ENCODE measurements around the gene FBXL7. TPM values are rescaled to one million over a fixed set of nuclear protein-coding genes. Genes with fewer than 3 reads are reported as not detected.

The FBXL7 gene
- total and polyA plus RNA-seq, 2 donors (not counting 1 experiment from before 2014, with no cell fraction given): not detected

DNA sequence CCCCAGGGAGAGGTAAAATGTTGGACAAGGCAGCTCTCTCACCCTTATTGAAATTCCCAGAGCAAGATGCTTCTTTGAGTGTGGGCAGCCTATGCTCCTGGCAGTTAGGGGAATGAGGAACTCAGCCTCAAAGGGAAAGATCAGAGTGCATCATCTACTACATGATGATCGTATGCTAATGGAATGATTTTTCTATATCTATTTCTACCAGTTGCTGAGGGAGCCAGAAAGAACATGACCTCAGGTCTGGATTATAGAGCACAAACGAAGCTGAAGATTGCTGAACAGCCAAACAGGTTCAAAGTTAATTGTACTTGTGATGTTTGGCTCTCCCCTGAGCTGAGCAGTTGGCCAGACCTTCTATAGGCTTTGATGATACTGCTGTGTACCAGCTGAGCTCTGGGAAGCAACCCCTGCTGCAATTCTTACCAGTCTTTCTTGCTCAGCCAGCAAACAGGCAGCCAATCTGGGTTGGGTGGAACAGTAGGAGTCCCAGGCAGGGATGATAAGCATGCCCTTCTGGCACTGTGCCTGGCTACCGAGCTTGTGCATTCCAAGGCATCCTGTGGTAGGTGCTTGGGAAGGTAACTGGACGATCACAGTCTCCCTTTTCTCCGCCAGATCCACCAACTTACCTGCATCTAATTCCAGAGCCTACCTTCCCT is 10.3 kb upstream of the FBXL7 start:
- intact Hi-C loops (cut with micrococcal nuclease): no loop called here
- DNase-seq (no peak), ATAC-seq (ENCODE audit: low read depth) (no peak)
- H3K27ac Mint-ChIP-seq: no peak overlapping the region
- Histone ChIP-seq H3K36me3 (replicated peaks in 1 of 2; ENCODE audit: control extremely low read depth in 1 of 2, control insufficient read depth in 1 of 2, extremely low read depth in 1 of 2, insufficient read depth in 2 of 2, low read length in 1 of 2) (no peaks in the 10 kb centered on the region), H3K4me1 (ENCODE audit: control insufficient read depth in 2 of 2, insufficient read depth in 2 of 2, low read length in 2 of 2) (no peaks in the 10 kb centered on the region), H3K27me3 (replicated peaks in 1 of 4; ENCODE audit: control extremely low read depth in 1 of 4, control insufficient read depth in 3 of 4, insufficient read depth in 4 of 4, low read length in 3 of 4) (no peaks in the 10 kb centered on the region), H2AFZ (ENCODE audit: insufficient read depth, low read depth, low read length, poor library complexity, severe bottlenecking) (no peak overlapping the region), H4K20me1 (ENCODE audit: control insufficient read depth, insufficient read depth, low read length, poor library complexity, severe bottlenecking) (no peaks in the 10 kb centered on the region), H3K27ac (ENCODE audit: low read length in 2 of 2) (no peak overlapping the region), H3K79me2 (ENCODE audit: control insufficient read depth, insufficient read depth, low read length) (no peaks in the 10 kb centered on the region), H3K9ac (ENCODE audit: low read length) (no peak overlapping the region), H3K4me3 (ENCODE audit: control extremely low read depth in 1 of 5, extremely low read depth in 1 of 5, insufficient read depth in 1 of 5, low read depth in 2 of 5, low read length in 4 of 5) (no peak overlapping the region), H3K4me2 (replicated peaks; ENCODE audit: low read depth, low read length, poor library complexity, severe bottlenecking) (no peak overlapping the region), H3K9me3 (ENCODE audit: control extremely low read depth in 1 of 3, control insufficient read depth in 2 of 3, insufficient read depth in 1 of 3, low read length in 2 of 3) (no peaks in the 10 kb centered on the region)
- H3K27me3 Mint-ChIP-seq: no peaks in the 10 kb centered on the region
- no peak overlapping the region for H3K4me3 Mint-ChIP-seq
- TF ChIP-seq CTCF (IDR thresholded peaks at IDR 0.05): no peak
- TF ChIP-seq EZH2 (IDR thresholded peaks at IDR 0.05; ENCODE audit: borderline replicate concordance, insufficient read depth, low read depth, low read length, poor library complexity, severe bottlenecking): no peak
- POLR2A ChIA-PET: no interaction called here
- H3K9me3 Mint-ChIP-seq (ENCODE audit: insufficient read depth): no peaks in the 10 kb centered on the region
- CTCF ChIA-PET: no interaction called here
- no peaks in the 10 kb centered on the region for H3K4me1 Mint-ChIP-seq
- 65% methylated on average over 4 of the region's 5 CpGs for WGBS (ENCODE audit: insufficient coverage)

DNA sequence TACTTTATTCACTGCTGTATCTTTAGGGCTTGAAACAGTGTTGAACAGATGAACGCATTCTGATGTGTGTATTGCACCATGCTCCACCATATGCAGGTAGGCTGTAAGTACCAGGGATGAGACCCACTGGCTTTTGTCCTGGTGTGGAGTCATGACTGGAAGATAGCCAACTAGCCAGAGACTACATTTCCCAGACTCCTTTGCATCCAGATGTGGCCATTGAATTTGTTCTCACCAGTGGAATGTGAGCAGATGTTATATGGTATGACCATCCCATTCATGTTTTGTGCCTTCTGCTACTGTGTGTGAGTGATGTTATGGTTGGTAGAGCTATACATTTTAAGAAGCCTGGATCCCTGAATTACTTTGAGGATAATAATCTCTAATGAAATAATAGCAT is 7.4 kb upstream of the FBXL7 start:
- H3K4me3 Mint-ChIP-seq: no peak overlapping the region
- ChIA-PET POLR2A (no interaction called here), CTCF (no interaction called here)
- H3K27me3 Mint-ChIP-seq: no peaks in the 10 kb centered on the region
- Histone ChIP-seq H3K79me2 (ENCODE audit: control insufficient read depth, insufficient read depth, low read length) (no peaks in the 10 kb centered on the region), H3K4me2 (replicated peaks; ENCODE audit: low read depth, low read length, poor library complexity, severe bottlenecking) (no peak overlapping the region), H4K20me1 (ENCODE audit: control insufficient read depth, insufficient read depth, low read length, poor library complexity, severe bottlenecking) (no peaks in the 10 kb centered on the region), H3K4me3 (ENCODE audit: control extremely low read depth in 1 of 5, extremely low read depth in 1 of 5, insufficient read depth in 1 of 5, low read depth in 2 of 5, low read length in 4 of 5) (no peak overlapping the region), H3K36me3 (replicated peaks in 1 of 2; ENCODE audit: control extremely low read depth in 1 of 2, control insufficient read depth in 1 of 2, extremely low read depth in 1 of 2, insufficient read depth in 2 of 2, low read length in 1 of 2) (no peaks in the 10 kb centered on the region), H3K4me1 (ENCODE audit: control insufficient read depth in 2 of 2, insufficient read depth in 2 of 2, low read length in 2 of 2) (no peaks in the 10 kb centered on the region), H3K27me3 (replicated peaks in 1 of 4; ENCODE audit: control extremely low read depth in 1 of 4, control insufficient read depth in 3 of 4, insufficient read depth in 4 of 4, low read length in 3 of 4) (no peaks in the 10 kb centered on the region), H3K27ac (ENCODE audit: low read length in 2 of 2) (no peak overlapping the region), H2AFZ (ENCODE audit: insufficient read depth, low read depth, low read length, poor library complexity, severe bottlenecking) (no peak overlapping the region), H3K9me3 (ENCODE audit: control extremely low read depth in 1 of 3, control insufficient read depth in 2 of 3, insufficient read depth in 1 of 3, low read length in 2 of 3) (no peaks in the 10 kb centered on the region), H3K9ac (ENCODE audit: low read length) (no peak overlapping the region)
- TF ChIP-seq EZH2 (IDR thresholded peaks at IDR 0.05; ENCODE audit: borderline replicate concordance, insufficient read depth, low read depth, low read length, poor library complexity, severe bottlenecking) (no peak), CTCF (IDR thresholded peaks at IDR 0.05) (no peak)
- H3K27ac Mint-ChIP-seq: no peak overlapping the region
- no peaks in the 10 kb centered on the region for H3K4me1 Mint-ChIP-seq
- DNase-seq (no peak), ATAC-seq (ENCODE audit: low read depth) (no peak)
- intact Hi-C loops (cut with micrococcal nuclease): no loop called here
- H3K9me3 Mint-ChIP-seq (ENCODE audit: insufficient read depth): no peaks in the 10 kb centered on the region
- 100% methylated on average over 1 of the region's 1 CpG for WGBS (ENCODE audit: insufficient coverage)

Data from B cell (primary cell).